GM12872 (cell line): Measurements from ENCODE around the gene FAM185A.
A peak's percentile ranks its signal among the peaks of the same experiment; 100 is the strongest.
"Not testable (repeated sequence)": the region's sequence is repeated elsewhere in the genome, so short reads cannot be mapped to it uniquely, and the experiment has no call there.

Source experiments
- TF ChIP-seq, protein P1 (sequence below): IDR thresholded peaks from 3 replicates; pipeline ENCODE4 v1.5.1; 2011; ENCODE audit warnings: low read depth, mild to moderate bottlenecking, low read length, moderate library complexity; ENCODE audit not compliant: insufficient read depth

Gene FAM185A

DNA sequence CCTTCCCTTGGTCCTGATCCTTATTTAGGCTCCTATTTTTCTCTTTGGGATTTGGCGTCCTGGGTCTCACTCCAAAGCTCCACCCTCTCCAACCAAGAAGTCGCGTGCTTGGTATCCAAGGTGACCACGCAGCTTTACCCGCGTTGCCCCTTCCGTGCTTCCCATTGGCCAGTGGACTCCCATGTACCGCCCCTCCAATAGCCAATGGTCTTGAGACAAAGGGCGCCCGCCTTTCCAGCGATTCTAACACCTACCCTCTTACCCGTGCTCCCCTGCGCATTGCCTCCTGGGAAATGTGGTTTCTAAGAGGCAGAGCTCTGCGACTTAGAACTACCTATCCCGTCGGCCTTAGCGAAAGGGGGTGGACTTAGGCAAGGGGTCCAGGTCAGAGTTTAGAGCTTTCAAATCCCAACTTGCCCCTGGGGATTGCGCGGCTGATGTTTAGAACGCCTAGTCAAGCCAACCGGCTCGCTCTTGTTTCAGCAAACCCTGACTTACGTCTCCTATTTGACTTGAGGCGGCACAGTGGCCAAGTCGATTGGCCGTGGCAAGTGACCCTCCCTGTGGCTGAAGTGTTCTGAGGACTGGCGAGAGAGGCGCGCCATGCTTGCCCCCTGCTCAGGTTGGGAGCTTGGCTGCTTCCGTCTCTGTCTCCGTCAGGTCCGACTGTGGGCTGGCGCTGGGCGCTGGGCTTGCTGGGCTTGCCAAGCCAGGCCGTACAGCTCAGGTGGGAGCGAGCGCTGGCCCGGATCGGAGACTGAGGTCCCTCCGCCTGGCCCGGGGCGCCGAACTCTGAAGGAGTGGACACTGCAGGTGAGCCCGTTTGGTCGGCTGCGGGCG lies at the start of gene FAM185A:
Gene FAM185A, plus strand, starts transcription at position 395 of the 840 bp plus-strand sequence. Its CDS starts 209 bp downstream, at position 604.
- TF ChIP-seq, protein P1, sequence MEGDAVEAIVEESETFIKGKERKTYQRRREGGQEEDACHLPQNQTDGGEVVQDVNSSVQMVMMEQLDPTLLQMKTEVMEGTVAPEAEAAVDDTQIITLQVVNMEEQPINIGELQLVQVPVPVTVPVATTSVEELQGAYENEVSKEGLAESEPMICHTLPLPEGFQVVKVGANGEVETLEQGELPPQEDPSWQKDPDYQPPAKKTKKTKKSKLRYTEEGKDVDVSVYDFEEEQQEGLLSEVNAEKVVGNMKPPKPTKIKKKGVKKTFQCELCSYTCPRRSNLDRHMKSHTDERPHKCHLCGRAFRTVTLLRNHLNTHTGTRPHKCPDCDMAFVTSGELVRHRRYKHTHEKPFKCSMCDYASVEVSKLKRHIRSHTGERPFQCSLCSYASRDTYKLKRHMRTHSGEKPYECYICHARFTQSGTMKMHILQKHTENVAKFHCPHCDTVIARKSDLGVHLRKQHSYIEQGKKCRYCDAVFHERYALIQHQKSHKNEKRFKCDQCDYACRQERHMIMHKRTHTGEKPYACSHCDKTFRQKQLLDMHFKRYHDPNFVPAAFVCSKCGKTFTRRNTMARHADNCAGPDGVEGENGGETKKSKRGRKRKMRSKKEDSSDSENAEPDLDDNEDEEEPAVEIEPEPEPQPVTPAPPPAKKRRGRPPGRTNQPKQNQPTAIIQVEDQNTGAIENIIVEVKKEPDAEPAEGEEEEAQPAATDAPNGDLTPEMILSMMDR = not testable (repeated sequence)

DNA sequence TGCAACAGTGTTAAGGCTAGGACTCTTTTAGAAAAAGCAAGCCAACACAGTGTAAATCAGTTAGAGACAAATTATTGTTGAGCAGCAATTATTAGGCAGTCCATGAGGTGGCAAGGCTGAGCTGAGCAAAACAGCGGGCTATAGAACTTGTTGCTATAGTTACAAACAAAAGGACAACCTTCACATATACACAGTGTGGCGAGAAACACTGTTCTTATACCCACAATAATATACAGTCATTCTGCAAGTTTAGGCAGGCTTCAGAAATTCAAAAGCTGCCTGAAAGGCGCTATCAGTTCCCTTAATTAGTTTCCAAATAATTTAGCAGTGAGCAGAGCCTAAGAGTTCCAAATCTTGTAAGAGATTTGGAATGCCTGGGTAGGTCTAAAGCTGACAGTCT lies 33.1 kb upstream of the FAM185A start:
- TF ChIP-seq, protein P1 = 0 out of 3 replicates have a peak, but pooled peaks have one; percentile 15

DNA sequence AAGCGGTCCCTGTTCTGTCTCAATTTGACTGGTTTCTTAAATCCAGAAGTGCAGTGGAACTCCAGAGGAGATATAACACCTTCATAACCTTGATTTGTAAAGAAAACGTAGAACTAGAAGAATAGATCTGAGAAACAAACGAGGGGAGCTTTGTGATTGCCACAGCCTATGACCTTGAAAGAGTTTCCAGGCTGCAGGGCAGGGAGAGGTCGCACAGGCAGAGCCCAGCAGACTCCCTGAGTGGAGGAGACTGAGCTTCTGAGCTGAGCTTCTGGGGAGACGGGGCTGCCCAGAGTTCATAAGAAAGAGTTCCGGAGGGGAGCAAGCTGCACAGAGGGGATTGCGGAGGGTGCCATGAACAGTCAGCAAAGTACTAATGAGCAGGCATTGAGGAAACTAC lies 57.8 kb downstream of the FAM185A start:
- TF ChIP-seq, protein P1 = no peak

DNA sequence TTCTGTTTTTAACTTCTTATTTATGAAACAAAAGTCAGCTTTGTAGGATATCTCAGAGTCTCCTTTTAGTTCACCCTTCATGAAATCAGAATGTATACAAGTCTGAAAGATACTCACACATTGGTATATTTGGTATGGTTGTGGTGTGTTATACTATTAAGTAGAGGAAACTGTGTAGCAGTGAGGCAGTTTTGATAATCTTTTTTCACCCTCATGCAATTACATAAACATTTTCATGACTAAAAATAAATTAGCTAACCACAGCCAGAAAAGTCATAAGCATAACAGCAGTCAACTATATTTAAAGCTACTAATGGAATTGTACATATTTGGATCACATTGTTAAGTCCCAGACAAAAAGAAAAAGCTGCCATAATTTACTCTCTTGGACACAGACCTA lies 62.1 kb downstream of the FAM185A start:
- TF ChIP-seq, protein P1 = no peak

DNA sequence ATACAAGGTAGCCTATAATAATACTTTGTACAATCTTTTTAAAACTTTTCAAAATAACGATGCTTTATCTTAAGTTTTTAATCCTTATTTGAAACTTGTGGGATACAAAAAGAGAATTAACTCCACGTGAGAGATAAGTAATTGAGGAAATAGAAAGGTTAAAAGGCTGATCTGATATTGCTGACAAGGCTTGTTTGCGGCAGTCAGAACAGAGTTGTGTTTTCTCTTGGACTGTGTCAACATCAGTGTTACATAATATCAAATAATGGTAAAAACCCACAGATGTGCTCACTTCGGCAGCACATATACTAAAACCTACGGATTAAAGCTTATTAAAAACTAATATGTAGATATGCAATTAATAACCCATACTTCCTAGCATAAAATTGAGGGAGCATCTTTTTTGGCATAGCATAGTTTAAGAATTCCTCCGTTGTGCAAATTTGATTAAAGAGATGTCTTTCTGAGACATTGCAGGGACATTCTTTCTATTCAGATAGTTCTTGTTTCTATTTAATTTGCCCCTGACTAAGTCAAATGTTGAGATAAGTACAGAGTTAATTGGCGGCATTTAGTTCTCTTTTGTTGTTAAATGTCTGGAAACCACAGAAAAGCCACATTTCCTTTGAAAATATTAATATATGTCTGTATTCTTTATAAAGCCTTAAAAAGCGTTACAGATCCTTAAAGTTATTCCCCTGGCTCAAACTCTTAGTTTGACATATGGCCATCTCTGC lies 63.3 kb downstream of the FAM185A start:
- TF ChIP-seq, protein P1 = no peak

DNA sequence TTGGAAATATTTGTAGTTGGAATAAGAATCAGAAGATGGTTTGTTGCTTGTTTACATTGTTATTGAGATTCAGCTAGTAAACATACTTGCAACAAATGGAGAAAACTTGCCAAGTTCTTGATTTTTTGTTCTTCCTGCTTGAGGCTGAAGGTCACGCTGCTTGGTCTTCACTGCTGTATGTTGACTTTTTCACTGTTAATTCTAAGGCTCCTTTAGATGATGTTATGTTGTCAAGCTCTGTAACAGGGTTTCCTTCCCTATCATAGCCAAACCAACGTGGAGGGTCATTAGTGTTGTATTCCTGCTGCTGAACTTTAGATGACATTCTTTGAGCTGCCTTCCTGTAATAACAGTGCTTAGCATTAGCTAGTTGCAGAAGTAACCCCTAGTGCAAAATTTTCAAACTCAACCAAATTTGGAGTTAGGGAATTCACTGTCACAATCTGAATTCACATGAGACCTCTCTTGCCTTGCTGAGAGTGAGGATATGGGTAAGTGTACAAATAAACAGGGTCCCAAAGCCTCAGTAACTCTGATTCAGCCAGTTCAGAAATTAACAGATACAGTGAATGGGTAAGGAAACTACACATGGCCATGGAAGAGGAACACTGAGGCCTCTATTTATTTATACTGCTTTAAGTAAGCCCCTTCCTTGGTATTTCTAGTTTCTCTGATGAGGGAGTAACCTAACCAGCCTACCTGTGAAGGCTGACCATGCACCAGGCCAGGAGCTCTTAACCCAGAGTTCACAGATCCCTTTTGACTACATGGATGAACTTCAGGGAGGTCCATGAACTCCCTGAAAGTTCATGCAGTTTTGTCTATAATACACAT lies 64.6 kb downstream of the FAM185A start:
- TF ChIP-seq, protein P1 = no peak
